ENCODE results near the gene NFAT5. TPM values are rescaled to one million over a fixed set of nuclear protein-coding genes. Genes with fewer than 3 reads are reported as not detected.

The NFAT5 gene
- total RNA-seq, 1 donor from 2014 or later: 41.0 TPM

DNA sequence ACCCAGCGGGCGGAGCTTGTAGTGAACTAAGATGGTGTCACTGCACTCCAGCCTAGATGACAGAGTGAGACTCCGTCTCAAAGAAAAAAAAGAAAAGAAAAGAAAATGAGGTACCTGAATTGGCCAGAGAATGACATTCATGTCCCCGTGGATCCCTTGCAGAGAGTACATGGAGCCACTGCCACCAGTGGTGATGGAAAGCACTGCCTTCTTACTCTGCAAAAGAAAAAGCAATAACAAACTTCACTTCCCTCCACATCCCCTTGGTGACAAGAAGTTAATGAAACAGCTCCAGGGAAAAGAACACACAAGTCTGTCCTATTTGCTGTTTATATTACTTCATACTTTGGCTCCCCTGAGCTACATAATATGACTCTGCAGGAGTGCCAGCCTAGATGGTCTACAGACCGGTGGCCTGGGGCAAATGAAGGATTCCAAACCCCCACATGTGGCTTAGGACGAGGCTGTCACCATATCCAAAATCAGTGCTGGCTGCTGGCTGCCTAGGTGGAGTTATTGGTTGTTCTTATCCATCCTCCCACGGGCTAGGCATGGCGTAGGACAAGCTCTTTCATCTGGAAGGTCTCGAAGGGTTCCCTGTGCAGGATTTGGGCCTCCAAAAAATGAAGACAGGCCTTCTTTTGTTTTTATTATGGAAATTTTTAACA lies 147.3 kb downstream of the NFAT5 start:
- TF ChIP-seq, protein P1, sequence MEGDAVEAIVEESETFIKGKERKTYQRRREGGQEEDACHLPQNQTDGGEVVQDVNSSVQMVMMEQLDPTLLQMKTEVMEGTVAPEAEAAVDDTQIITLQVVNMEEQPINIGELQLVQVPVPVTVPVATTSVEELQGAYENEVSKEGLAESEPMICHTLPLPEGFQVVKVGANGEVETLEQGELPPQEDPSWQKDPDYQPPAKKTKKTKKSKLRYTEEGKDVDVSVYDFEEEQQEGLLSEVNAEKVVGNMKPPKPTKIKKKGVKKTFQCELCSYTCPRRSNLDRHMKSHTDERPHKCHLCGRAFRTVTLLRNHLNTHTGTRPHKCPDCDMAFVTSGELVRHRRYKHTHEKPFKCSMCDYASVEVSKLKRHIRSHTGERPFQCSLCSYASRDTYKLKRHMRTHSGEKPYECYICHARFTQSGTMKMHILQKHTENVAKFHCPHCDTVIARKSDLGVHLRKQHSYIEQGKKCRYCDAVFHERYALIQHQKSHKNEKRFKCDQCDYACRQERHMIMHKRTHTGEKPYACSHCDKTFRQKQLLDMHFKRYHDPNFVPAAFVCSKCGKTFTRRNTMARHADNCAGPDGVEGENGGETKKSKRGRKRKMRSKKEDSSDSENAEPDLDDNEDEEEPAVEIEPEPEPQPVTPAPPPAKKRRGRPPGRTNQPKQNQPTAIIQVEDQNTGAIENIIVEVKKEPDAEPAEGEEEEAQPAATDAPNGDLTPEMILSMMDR (IDR thresholded peaks at IDR 0.05): peak; percentile 28
- H3K27me3 Mint-ChIP-seq (ENCODE audit: low read depth): no peaks in the 10 kb centered on the region
- no peak for DNase-seq (ENCODE audit: low spot score)
- H3K4me1 Mint-ChIP-seq (ENCODE audit: low read depth): peaks cover 5% of the 10 kb centered on the region
- H3K27ac Mint-ChIP-seq (ENCODE audit: unreplicated experiment): peak overlapping the region; percentile 22
- H3K4me3 Mint-ChIP-seq (ENCODE audit: unreplicated experiment): no peak overlapping the region
- no peaks in the 10 kb centered on the region for H3K9me3 Mint-ChIP-seq (ENCODE audit: low read depth)
- peaks cover 23% of the 10 kb centered on the region for H3K36me3 Mint-ChIP-seq (ENCODE audit: low read depth)

DNA sequence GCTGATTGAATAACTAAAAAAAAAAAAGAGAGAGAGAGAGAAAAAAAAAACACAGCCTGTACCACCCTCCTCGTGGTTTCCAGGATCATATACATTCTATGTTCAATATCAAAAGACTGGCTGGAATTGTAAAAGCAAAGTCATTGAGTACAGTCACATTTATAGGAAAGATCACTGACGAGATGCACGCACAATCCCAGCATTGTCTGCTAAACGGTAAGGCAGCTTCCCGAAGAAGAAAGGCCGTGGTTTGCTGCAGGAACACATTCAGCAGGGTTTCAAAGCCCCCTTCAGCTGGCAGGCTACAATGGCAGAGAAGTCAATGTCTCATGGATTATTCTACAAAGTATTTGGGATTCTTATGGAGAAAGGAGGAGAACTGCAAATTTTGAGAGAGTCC lies 151.3 kb downstream of the NFAT5 start:
- no peaks in the 10 kb centered on the region for H3K4me1 Mint-ChIP-seq (ENCODE audit: low read depth)
- TF ChIP-seq, protein P1 (IDR thresholded peaks at IDR 0.05): no peak
- H3K27ac Mint-ChIP-seq (ENCODE audit: unreplicated experiment): peak overlapping the region; percentile 12
- H3K9me3 Mint-ChIP-seq (ENCODE audit: low read depth): no peaks in the 10 kb centered on the region
- H3K4me3 Mint-ChIP-seq (ENCODE audit: unreplicated experiment): no peak overlapping the region
- no peaks in the 10 kb centered on the region for H3K27me3 Mint-ChIP-seq (ENCODE audit: low read depth)
- peaks cover 23% of the 10 kb centered on the region for H3K36me3 Mint-ChIP-seq (ENCODE audit: low read depth)
- DNase-seq (ENCODE audit: low spot score): no peak

DNA sequence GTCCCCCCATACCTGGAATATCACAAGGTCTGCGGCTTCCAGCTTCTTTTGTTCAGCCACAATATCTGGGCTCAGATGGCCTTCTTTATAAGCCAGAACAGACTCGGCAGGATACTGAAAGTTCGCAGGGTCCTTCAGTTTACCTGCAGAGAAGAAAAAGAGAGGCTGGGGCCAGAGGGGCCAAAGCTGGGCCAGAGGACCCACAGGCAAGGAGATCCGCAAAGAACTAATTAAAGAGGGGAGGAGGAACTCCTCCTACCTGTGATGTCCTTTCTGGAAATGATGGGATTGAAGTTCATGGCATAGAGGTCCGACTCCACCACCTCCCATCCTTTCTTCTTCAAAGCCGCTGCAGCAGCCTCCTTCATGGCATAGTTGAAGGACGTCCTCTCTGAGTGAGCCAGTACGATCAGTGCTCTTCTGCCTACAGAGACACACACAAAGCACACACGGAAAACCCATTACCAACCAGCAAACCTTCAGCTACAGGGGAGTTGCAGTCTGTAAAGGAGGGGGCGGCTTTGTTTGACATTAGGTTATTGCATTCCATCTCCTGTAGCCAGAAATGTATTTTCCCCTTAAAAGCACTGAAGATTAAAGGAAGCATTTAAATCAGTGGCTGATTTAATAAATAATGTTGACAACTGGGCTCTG lies 152.5 kb downstream of the NFAT5 start:
- no peaks in the 10 kb centered on the region for H3K27me3 Mint-ChIP-seq (ENCODE audit: low read depth)
- no peaks in the 10 kb centered on the region for H3K4me1 Mint-ChIP-seq (ENCODE audit: low read depth)
- TF ChIP-seq, protein P1 (IDR thresholded peaks at IDR 0.05): no peak
- no peak overlapping the region for H3K4me3 Mint-ChIP-seq (ENCODE audit: unreplicated experiment)
- no peaks in the 10 kb centered on the region for H3K9me3 Mint-ChIP-seq (ENCODE audit: low read depth)
- peaks cover 23% of the 10 kb centered on the region for H3K36me3 Mint-ChIP-seq (ENCODE audit: low read depth)
- peak; percentile 34 for DNase-seq (ENCODE audit: low spot score)
- no peak overlapping the region for H3K27ac Mint-ChIP-seq (ENCODE audit: unreplicated experiment)

DNA sequence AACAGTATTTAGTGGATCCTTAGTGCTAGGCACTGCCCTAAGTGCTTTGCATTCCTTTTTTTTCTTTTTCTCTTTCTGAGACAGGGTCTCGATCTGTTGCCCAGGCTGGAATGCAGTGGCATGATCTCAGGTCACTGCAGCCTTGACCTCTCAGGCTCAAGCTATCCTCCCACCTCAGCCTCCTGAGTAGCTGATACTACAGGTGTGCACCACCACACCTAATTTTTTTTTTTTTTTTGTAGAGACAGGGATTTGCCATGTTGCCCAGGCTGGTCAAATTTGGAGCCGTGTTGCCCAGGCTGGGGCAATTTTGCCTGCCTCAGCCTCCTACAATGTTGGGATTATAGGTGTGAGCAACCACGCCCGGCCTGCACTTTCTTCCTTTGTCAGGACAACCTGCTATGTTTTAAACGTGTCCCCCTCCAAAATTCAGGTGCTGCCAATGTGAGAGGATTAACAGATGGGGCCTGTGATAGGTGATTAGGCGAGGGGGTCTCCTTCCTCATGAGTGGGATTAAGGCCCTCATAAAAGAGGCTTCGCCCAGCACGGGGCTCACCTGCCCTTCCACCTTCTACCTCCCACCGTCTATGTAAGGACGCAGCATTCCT lies 155.2 kb downstream of the NFAT5 start:
- no peaks in the 10 kb centered on the region for H3K9me3 Mint-ChIP-seq (ENCODE audit: low read depth)

DNA sequence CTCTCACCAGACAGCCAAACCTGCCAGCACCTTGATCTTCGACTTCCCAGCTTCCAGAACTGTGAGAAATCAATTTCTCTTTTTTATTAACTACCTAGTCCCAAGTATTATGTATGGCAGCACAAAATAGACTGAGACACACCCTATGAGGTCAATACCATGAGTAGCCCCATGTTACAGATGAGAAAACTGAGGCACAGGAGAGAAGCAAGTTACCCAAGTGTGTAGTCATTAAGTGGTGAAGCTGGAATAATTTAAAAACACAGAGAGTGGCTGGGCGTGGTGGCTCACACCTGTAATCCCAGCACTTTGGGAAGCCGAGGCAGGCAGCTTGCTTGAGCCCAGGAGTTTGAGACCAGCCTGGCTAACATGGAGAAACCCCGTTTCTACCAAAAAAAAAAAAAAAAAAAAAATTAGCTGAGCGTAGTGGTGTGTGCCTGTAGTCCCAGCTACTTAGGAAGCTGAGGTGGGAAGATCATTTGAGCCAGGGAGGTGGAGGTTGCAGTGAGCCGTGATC lies 155.7 kb downstream of the NFAT5 start:
- TF ChIP-seq, protein P1 (IDR thresholded peaks at IDR 0.05): no peak
- H3K36me3 Mint-ChIP-seq (ENCODE audit: low read depth): peaks cover 14% of the 10 kb centered on the region
- H3K27me3 Mint-ChIP-seq (ENCODE audit: low read depth): no peaks in the 10 kb centered on the region
- H3K4me3 Mint-ChIP-seq (ENCODE audit: unreplicated experiment): no peak overlapping the region
- no peak for DNase-seq (ENCODE audit: low spot score)
- H3K27ac Mint-ChIP-seq (ENCODE audit: unreplicated experiment): peak overlapping the region; percentile 32
- peaks cover 27% of the 10 kb centered on the region for H3K4me1 Mint-ChIP-seq (ENCODE audit: low read depth)
- no peaks in the 10 kb centered on the region for H3K9me3 Mint-ChIP-seq (ENCODE audit: low read depth)

More for the DNA sequence above, 155.2 kb downstream of the NFAT5 start:
- Mint-ChIP-seq H3K4me3 (ENCODE audit: unreplicated experiment) (no peak overlapping the region), H3K27ac (ENCODE audit: unreplicated experiment) (no peak overlapping the region), H3K27me3 (ENCODE audit: low read depth) (no peaks in the 10 kb centered on the region), H3K4me1 (ENCODE audit: low read depth) (peaks cover 22% of the 10 kb centered on the region), H3K36me3 (ENCODE audit: low read depth) (peaks cover 14% of the 10 kb centered on the region)
- TF ChIP-seq, protein P1 (IDR thresholded peaks at IDR 0.05): no peak
- DNase-seq (ENCODE audit: low spot score): peak; percentile 59
